Stimulated activated naive CD4-positive, alpha-beta T cell (primary cell): ENCODE data around the gene ICAM4.
A peak's percentile ranks its signal among the peaks of the same experiment; 100 is the strongest.
"Not testable (repeated sequence)": the region's sequence is repeated elsewhere in the genome, so short reads cannot be mapped to it uniquely, and the experiment has no call there.

Source experiments
- DNase-seq, 6 experiments: peaks; one replicate each; lab custom pipeline; 2025; lab: John Stamatoyannopoulos, UW

ICAM4 gene

GRCh38 chr19:10318807-10319682 is 32.3 kb downstream of the ICAM4 start:
- no peak for DNase-seq

DNA sequence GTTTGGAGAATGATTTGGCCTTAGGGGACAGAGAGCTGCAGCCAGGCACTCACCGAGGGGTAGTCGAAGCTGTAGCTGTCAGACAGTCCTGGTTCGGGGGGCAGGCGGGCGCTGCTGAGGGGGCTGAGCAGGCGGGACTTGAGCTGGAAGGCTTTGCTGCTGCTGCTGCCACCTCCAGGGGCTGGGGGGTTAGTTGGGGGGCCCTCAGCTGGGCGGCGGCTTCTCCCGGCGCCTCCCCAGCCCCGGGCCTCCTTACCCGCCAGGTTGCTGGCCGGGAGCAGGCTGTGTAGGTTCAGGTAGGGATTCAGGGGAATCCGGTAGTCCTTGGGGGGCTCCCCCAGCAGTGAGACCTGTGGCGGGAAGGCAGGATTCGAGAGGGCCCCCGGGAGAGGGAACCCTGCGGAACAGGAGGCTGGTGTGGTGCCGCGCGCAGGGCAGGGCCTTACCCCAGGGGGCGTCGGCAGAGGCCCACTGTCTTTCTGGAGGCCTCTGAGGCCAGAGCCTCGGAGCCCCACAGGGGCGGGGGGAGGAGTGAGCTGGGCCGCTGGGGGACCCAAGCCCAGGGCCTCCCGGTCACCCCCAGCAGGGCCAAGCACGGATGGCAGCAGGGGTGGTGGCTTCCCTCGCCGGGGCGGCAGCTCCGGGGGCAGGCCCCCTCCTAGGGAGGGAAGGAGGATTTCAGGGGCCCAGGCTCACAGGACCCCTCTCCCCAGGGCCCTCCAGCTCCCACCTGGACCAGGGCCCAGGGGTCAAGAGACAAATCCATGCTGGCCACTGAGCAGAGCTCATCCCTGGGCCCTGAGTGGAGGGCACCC is 34.1 kb downstream of the ICAM4 start:
- DNase-seq, result no peak

DNA sequence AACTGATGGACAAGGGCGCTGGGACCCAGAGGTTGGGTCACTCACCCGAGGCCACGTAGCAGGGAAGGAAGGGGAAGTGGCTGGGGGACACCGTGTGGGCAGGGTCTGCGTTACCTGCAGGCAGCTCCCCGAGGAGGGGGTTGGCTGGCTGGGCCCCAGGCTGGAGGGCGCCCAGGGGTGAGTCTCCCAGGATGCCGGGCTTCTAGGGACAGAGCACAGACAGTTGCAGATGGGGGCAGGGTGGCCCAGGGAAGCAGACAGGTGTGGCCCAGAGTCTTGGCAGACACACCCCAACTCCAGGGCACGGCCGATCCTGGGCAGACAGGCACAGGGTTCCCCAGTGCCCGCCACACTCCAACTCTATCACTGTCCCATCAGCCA is 34.7 kb downstream of the ICAM4 start:
- no peak for DNase-seq

DNA sequence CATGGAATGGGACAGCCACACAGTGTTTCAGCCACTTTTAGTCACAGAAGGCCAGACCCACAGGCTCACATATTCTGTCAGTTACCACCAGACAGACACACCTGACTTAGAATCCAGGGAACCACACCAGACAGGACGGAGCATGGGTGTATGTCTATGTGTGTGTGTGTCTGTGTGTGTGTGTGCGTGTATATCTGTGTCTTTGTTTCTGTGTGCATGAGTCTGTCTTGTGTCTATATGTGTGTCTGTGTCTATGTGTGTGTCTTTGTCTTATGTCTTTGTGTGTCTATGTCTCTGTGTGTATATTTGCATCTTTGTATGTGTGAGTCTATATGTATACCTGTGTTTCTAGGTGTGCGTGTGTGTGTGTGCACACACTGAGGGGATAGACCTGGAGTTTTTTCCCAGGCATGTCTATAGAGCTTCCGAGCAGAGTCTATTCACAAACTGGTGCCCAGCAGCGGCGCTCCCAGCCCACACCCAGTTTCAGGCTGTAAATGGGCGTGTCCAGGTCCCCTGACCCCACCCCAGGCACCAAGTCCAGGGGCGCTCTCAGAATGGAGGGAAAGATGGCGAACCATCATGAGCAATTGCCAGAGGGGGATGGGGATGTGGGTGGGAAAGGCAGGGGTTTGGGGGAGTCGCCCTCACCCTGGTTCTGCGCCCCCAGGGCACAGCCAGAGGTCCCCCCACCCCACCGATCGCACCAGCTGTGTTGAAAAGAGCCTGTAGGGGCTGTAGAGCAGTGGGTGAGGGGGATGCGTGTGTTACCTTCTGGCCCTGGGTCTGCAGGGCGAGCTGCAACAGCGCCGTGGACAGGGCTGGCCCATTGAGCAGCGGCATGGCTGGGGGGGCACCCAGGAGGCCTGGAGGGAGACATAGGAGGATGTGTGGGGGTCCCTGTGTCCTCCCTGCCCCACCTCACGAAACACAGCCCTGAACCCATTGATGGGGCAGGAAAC is 35.4 kb downstream of the ICAM4 start:
- DNase-seq, result no peak

DNA sequence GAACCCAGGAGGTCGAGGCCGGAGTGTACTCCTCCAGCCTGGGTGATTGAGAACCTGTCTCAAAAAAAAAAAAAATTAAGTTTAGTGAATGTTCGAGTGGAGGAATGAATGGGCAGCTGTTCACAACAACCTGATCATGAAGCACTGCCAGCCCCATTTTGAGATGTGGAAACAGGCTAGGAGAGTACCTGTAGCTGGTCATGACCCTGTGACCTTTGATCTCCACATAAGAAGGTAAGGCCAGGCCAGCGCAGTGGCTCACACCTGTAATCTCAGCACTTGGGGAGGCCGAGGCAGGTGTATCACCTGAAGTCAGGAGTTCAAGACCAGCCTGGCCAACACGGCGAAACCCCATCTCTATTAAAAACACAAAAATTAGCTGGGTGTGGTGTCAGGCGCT is 39.0 kb downstream of the ICAM4 start:
- DNase-seq, result no peak

DNA sequence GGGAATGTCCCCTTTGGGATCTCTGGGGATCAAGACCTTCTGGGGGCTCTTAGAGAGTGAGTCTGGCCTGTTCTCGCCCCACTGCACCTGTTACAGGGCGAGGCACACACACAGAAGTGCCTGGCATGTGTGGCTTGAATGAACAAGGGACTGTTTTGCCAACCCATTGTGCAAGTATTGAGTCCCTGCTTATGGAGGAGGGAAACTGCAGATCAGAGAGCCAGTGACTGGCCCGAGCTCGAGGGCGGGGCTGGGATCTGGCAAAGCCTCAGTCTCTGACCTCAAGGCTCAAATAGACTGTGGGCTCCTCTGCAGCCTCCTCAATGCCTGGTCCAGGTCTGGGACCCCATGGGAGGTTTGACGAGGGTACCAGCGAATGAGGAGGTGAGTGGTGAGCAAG is 41.0 kb downstream of the ICAM4 start:
- DNase-seq, result no peak

DNA sequence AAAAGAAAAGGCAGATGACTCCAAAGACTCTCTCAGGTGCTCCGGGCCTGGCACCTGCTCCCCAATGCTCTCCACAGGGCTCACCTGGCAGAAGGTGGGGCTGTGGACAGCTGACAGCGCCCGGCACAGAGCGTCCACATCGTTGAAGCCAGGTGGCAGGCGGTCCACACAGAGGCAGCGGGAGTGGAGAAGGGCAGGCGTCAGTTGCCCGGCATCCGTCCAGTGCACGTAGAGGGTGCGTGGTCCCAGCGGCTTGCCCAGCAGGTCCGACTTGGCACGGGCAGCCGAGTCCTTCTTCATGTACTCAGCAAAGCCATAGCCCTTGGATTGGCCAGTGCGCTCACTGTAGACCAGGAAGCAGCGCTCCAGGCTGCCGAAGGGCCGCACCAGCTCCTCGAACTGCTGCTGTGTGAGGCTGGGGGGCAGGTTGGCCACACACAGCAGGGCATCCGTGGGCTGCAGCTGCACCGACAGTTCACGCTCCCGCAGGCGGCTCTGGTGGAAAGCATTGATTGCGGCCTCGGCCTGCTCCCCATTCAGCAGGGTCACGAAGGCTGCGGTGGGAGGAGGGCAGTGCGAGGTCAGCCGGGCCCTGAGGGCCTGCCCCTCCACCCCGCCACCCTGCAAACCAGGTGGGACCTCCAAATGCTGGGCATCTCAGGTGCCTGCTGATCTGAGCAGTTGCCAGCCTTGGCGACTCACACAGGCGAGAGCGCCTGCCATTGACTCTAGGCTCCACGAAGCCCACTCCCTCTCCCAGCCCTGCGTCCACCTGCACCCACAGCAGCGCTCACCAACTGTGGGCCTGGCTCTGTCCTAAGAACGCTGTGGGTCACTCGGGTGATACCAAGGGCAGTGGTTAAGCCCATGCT is 42.0 kb downstream of the ICAM4 start:
- no peak for DNase-seq

DNA sequence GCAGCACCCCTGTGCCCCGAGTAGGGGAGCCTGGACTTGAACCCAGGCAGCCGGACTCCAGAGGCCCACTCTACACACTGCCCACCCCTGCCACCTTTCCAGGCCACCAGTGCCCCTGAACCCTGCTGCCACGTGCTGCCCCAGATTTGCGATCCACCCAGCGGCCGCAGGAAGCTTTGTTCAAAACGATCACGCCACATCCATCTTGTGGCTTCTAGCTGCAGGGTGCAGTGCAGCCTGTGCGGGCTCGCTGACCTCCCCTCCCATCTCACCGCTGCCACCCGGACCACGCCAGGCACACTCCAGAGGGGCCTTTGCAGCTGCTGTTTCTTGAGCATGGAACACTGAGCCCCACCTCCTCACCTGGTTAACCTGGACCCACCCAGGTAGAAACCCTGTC is 42.8 kb downstream of the ICAM4 start:
- no peak for DNase-seq

DNA sequence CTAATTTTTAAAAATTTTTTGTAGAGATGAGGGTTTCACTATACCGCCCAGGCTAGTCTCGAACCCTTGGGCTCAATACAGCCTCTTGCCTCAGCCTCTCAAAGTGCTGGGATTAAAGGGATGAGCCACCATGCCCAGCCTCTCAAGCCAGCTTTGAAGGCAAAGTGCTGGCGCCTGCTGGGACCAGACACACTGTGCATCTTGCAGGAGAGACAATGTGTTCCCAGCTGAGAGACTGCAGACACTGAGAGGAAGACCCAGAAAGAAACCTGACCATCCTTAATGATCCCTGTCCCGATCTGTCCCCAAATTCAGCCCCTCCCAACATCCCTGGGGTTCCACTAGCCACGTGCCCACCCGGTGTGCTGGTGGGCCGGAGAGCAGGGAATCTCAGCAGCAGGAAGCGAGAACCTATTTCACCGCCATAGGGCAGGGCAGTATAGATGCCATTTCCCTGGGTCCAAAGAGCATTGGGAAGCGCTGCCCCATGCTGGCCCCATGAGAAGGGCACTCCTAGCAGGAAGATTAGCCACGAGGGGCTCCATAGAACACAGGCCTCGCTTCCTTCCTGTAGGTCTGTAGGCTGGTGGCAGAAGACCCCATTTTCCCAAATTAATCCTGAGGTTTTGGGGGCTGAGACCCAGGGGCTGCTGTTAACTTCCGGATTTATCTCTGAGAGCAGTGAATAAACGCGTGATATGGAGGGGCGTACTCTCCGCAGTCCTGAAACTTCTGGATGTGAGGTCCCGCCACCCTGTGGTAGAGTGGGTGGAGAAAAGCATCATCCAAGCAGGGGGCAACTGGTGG is 45.6 kb downstream of the ICAM4 start:
- DNase-seq, result no peak

DNA sequence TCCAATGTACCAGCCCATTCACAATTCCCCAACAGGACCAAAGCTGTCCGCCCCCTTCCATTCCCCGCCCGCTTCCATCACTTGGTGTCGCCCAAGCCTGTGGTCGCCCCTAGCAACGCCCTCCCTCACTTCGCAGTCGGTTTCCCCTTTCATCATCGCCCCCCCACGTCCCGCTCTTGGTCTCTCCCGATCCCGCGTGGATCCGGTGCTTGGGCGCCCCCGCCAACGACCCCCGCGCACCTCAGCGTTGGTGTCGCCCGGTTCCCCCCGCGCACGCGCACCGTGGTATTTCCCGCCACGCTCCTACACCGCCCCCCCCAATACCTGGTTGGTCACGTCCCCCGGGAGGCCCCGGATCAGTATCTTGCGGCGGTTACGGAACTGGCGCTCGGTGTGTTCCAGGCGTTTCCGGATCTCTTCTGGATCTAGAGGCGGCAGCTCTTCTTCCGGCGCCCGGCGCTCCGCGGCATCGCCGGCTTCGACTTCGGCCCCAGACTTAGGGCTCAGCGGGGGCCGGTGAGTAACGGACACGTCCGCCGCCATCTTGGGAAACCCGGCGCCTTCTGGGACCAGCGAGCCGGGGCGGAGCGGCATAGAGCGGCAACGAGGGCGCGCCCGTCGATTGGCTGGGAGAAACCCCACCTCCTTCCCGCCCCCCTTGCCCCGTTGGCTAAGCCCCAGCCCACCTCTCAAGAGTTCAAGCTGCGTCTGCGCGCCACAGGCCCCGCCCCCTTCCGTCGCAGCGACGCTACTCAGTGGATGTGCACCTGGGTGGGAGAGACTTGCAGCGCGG is 46.4 kb downstream of the ICAM4 start, which contains the start of gene RAVER1:
RAVER1 (minus strand) TSS at position 565 of the 793 bp plus-strand sequence; CDS start at position 543, 22 bp downstream.
- DNase-seq, result peak; percentile 95 to 99 (median 97)

- no peak for DNase-seq
Measured at GRCh38 chr19:10333758-10334587, 47.2 kb downstream of the ICAM4 start.

DNA sequence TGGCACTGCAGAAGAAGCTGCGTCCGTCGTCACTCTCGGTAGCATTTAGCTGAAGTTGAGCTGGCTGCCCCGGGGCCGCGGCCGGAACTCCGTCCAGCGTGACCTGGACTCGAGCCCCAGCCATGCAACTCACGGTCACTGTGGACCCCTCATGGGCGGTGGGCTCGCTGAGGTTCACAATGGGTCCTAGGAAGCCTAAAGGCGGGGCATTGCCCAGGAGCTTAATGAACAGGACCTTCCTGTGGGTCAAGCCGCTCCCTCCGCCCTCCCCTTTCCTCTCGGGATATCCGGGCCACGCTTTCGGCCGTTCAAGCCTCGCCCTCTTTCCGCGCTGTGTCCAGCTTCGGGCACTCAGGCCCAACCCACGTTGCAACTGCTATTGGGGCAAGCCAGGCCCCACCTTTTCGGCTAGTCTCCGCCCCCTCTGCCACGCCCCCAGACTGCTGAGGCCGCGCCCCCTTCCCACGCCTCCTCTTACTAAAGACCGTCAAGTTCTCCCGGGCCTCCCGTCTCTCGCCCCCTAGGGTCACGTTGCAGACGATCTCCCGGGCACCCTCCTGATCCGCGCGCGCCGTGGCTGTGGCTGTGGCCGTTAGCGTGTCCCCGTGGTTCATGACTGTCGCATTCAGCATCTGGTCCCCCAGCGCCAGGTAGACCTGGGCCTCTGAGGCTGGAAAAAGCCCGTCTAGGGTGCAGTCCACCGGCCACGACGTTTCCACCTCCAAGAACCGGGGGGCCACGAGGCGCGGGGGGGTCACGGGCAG is 48.0 kb downstream of the ICAM4 start:
- DNase-seq, result peak in 3 of 6 experiments; percentile 11 to 14 (median 12)

DNA sequence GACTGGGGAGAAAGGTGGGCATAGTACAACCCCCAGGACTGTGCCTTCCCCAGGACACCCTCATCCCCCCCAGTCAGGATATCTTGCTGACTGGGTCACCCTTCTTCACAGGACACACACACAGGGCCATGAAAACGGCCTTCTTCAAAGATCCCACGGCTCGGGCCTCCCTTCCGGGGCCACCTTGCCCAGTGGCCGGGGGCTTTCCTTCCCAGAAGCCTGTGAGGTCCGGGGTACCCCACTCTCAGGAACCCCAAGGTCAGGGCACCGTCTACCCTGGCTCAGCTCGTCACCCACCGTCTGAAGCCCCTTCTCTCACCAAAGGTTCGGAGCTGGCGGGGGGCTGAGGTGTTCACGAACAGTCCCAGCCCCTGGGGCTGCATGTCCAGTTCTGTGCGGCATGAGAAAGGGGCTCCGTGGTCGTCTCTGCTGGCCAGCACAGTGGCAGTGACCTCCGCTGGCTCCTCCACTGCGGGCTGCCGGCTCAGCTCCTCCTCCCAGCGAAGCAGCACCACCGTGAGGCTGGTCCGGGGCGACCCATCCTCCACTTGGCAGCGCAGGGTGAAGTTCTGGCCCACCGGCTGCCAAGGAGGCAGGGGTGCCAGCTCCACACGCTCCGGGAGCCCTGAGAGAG is 48.7 kb downstream of the ICAM4 start:
- no peak for DNase-seq

- not testable (repeated sequence) for DNase-seq
Measured at GRCh38 chr19:10336725-10337124, 50.0 kb downstream of the ICAM4 start.
